CD4-positive, alpha-beta T cell treated with Interferon alpha-2 for 1 hour (primary cell): ENCODE data around the gene ZFP36.
"Not testable (repeated sequence)": the region's sequence is repeated elsewhere in the genome, so short reads cannot be mapped to it uniquely, and the experiment has no call there.

Experiments
- DNase-seq, 2 donors: peaks; one replicate each; pipeline ENCODE4 v3.0.0-alpha.2; 2020 to 2022

ZFP36 gene

DNA sequence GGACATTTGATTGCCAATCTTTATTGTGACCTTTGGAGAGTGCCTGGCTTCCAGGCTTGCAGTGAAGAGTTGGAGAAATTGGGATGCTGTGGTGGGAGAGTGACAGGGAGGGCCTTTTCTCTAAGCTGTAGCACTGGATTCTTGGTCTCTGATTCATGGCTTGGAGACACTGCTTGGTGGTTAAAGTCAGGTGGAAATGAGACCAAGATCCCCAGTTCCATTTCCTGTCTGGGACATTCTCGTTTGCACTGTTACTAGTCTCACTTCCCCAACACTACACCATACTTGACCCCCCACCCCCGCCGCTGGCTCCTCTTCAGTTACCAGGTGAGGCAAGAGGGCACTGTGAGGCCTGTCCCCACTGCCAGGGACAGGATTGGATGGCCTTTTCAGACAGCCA is 41.6 kb downstream of the ZFP36 start:
- DNase-seq: peak in 1 of 2 donors; percentile 16

DNA sequence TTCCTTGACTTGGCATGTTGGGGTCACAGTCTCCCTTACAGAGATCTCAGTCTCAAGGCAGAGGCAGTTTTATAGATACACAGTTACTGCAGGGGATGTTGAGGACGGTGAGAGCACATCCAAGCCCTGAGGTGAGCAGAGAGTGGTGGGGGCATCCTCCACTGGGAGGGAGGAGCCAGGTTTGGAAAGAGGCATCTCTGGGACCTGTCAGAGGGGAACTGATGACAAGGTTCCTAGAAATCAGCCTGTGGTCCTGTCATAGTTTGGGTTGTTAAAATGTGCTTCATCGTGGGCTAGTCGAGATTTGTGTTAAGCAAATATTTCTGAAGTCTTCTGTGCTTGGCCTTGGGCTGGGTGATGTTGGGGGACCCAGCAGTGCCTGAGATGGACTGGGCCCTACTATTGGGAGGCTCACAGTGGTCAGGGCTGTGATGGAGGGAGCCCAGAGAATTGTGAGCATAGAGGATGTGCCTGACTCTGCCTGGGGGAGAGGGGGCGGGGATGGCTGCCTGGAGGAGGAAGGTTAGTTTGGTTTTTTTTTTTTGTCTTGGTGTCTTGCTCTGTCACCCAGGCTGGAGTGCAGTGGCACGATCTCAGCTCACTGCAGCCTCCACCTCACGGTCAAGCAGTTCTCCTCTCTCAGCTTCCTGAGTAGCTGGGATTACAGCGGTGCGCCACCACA is 42.6 kb downstream of the ZFP36 start:
- peak in 1 of 2 donors; percentile 44 for DNase-seq

DNA sequence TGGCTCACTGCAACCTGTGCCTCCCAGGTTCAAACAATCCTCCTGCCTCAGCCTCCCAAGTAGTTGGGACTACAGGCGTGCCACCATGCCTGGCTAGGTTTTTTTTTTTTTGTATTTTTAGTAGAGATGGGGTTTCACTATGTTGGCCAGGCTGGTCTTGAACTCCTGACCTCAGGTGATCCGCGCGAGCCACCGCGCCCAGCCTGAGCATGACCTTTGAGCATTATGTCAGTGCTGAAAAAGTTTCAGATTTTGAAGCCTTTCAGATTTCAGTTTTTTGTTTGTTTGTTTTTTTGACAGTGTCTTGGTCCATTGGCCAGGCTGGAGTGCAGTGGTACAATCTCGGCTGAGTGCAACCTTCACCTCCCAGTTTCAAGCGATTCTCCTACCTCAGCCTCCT is 44.6 kb downstream of the ZFP36 start:
- not testable (repeated sequence) for DNase-seq
